ENCODE data around the gene MFNG.
"Not testable (repeated sequence)": the region's sequence is repeated elsewhere in the genome, so short reads cannot be mapped to it uniquely, and the experiment has no call there.

Gene MFNG

DNA sequence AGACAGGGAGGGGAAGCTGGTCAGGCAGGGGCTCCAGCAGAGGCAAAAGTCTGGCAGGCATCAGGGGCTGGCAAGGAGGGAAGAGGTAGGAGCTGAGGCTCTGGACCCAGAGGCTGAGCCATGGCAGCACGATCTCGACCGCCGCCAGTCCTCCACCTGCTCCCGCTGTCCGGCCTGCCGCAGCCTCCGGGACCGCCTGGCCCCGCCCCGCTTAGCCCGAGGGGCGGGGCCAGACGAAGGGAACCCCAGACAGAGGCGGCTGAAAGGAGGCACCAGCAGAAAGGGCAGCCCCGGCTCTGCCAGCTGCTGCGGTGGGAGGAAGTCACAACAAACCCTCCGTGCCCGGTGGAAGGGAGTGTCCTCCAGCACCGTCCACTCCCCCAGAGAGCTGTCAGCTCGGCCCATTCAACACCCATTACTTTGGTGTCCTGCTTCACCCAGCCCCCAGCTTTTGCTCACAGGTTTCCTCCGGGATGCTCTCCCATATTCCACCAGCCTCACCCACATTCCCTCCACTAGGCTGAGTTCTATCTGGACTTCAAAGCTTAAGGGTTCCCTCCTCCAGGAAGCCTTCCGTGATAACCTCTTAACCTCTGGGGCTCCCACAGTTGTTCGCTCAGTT is at the start of gene MFNG:
Gene MFNG (minus strand): TSS at position 161 of the 622 bp plus-strand sequence. CDS start 207 bp downstream, outside the sequence.
- DNase-seq (ENCODE audit: low spot score), result no peak

DNA sequence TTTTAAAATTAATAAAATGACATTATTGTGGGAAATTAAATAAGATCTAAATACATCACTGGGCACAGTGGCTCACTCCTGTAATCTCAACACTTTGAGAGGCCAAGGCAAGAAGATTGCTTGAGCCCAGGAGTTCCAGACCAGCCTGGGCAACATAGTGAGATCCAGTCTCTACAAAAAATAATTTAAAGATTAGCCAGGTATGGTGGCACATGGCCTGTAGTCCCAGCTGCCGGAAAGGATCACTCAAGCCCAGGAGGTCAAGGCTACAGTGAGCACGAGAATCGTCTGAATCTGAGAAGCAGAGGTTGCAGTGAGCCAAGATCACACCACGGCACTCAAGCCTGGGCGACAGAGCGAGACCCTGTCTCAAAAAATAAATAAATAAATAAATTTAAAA is 49.0 kb upstream of the MFNG start:
- no peak for DNase-seq (ENCODE audit: low spot score)

- DNase-seq (ENCODE audit: low spot score), result no peak
Observed at GRCh38 chr22:37534445-37534844, 48.3 kb upstream of the MFNG start.

DNA sequence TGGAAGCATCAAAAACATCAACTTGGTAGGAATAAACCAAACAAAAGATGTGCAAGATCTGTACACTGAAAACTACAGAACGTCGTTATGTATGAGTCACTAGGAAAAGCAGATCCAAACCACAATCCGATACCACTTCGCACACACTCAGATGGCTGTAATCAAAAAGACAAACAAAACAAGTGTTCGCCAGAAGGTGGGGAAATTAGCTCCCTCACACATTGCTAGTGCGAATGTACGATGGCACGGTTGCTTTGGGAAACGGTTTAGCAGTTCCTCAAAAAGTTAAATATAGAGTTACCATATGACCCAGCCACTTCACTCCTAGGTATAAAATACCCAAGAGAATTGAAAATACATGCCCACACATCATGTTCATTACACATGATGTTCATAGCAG is 47.8 kb upstream of the MFNG start:
- no peak for DNase-seq (ENCODE audit: low spot score)

- no peak for DNase-seq (ENCODE audit: low spot score)
Observed at GRCh38 chr22:37529652-37530345, 43.6 kb upstream of the MFNG start.

- not testable (repeated sequence) for DNase-seq (ENCODE audit: low spot score)
Observed at GRCh38 chr22:37527952-37528351, 41.8 kb upstream of the MFNG start.

GRCh38 chr22:37527081-37527752 is 41.0 kb upstream of the MFNG start:
- not testable (repeated sequence) for DNase-seq (ENCODE audit: low spot score)

DNA sequence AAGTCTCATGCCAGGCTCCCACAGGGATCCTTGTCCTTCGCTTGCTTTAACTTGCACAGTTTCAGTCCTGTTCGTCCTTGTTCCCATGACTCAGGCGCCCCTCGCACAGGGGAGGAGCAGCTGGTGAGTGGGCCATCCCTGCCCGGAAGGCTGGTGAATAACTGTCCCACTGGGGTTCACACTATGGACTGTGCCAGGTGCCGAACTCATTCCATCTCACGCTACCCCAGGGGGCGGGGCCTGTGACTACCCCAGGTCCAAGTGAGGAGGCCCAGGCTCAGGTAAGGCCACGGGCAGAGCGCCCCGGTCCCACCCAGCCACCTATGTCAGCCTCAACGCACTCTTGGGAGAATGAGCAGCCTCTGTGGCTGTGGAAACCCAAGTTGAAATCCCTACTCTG is 40.2 kb upstream of the MFNG start:
- DNase-seq (ENCODE audit: low spot score), result no peak

DNA sequence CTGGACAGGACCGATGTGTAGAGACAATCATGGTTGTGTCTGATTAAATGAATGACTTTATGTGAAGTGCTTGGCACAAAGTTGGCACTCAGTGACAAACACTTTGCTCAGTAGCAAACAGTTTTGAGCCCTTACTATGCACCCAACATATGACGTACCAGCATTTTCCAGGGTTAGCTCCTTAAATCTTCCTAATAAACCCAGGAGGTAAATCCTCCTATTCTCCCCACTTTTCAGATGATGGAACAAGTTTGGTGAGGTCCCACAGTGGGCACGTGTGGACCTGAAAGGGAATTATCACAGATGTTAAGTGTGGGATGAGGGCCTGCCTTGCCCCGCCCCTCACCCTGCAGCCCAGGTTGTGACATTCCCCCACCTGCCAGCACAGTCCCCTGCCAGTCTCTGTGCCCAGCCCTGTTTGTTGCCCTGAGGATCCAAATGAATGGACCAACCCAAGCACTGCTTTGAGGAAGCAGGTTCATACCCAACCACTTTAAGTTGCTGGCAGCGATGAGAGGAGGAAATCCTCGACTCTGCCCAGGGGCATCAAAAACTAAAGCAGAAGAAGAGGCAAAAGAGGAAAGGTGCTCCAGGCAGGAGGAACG is 39.7 kb upstream of the MFNG start:
- no peak for DNase-seq (ENCODE audit: low spot score)

DNA sequence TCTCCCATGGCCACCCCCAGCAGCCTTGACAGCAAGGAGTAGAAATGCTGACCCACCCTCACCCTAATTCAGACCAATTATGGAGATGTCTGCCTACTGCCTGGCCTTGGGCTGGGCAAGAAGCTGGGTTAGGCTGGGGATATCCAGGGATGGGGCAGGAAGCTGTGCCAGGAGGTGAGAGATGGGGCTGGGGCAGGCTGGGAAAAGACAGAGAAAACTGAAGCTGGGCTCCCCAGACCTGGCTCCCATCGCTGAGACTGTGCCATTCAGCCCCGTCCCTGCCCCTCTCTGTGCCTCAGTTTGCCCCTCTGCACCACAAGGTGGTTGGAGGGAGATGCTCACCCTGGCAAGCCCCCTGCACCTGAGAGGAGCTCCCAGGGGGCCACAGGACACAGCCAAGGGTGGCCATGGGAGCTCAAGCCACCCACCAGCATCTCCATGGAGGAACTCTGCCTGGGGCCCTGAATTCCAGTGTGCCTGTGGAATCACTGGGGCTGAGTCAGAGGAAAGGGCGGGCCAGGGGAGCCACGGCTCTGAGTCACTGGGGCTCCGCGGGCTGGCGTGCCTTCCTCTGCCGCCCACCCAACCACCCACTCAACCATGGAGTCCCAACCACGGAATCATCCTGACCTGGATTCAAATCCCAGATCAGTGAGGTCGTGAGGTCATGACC is 39.0 kb upstream of the MFNG start:
- DNase-seq (ENCODE audit: low spot score), result no peak

GRCh38 chr22:37522482-37522881 is 36.3 kb upstream of the MFNG start:
- DNase-seq (ENCODE audit: low spot score), result no peak

DNA sequence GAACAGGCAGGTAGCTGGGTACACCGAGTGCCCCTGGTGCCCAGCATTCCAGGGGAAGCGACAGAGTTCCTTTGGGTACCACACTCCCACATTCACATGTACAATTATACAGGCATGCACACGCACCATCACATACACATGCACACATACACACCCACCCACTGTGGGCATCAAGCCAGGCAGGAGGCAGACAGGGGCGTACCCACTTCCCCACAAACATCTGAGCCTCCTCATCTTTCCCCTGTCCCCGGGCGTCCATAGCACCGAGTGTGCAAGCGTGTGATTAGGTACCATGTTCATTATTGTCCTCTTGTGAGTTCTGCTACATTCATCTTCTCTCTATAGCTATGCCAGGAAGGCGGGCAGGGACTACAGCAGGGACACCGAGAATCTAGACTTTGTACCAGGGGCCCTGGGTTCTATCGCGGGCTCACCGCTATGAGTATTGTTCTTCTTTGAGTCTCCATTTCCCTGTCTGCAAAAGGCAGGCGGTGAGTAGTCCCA is 35.1 kb upstream of the MFNG start:
- DNase-seq (ENCODE audit: low spot score), result no peak

GRCh38 chr22:37520776-37521191 is 34.6 kb upstream of the MFNG start:
- DNase-seq (ENCODE audit: low spot score), result no peak

DNA sequence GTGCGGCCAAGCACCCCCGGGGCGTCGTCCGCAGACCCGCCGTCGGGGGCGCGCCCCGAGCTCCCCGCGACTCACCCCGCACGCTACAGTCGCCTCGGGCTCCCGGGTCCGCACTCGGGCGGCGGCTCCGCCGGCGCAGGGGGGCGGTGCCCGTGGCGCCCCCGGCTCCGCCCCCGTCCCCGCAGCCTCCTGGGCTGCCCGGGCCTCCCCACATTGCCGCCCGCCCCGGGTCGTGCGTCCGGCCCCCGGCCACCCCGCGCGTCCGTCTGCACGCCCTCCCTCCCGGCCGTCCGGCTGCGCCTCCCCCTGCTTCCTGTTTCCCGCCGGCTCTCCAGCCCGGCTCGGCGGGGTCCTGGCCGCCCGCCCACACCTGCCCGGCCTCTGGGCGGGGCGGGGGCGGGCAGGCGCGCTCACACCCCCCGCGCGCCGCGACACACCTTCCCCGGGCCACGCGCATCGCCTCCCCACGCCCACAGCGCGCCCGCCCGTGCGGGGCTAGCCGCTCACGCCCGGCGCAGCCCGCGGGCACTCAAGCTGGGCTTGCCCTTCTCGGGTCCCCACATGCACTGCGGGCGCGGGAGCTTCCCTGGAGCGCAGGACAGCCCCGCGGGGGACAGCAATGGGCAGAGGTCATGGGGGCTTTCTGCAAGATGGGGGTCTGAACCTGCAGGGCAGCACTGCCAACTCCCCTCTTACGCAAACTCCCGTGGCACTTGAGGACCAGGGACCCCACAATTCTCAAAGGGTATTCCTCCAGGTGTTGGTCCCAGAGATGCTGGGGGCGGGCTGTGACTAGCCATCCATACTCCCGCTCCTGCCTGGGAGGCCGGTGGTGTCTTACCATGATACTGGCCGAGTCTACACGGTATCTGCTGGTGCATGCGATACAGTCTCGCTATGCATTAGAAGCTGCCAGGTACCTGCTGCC is 33.3 kb upstream of the MFNG start, which contains the start of gene CARD10:
Gene CARD10 (minus strand): TSS at position 148 of the 928 bp plus-strand sequence. CDS start 215 bp downstream, outside the sequence.
- no peak for DNase-seq (ENCODE audit: low spot score)

GRCh38 chr22:37518509-37519267 is 32.5 kb upstream of the MFNG start:
- no peak for DNase-seq (ENCODE audit: low spot score)

GRCh38 chr22:37517826-37518450 is 31.8 kb upstream of the MFNG start:
- DNase-seq (ENCODE audit: low spot score), result no peak

GRCh38 chr22:37516456-37516855 is 30.3 kb upstream of the MFNG start:
- no peak for DNase-seq (ENCODE audit: low spot score)

GRCh38 chr22:37515901-37516300 is 29.7 kb upstream of the MFNG start:
- DNase-seq (ENCODE audit: low spot score), result no peak

- DNase-seq (ENCODE audit: low spot score), result no peak
Observed at GRCh38 chr22:37514526-37515051, 28.4 kb upstream of the MFNG start.
